ENCODE data around the gene THAP10. TPM values are rescaled to one million over a fixed set of nuclear protein-coding genes. Genes with fewer than 3 reads are reported as not detected.
A peak's percentile ranks its signal among the peaks of the same experiment; 100 is the strongest.

Gene THAP10
- total RNA-seq, 1 donor from 2014 or later: 1.7 TPM

DNA sequence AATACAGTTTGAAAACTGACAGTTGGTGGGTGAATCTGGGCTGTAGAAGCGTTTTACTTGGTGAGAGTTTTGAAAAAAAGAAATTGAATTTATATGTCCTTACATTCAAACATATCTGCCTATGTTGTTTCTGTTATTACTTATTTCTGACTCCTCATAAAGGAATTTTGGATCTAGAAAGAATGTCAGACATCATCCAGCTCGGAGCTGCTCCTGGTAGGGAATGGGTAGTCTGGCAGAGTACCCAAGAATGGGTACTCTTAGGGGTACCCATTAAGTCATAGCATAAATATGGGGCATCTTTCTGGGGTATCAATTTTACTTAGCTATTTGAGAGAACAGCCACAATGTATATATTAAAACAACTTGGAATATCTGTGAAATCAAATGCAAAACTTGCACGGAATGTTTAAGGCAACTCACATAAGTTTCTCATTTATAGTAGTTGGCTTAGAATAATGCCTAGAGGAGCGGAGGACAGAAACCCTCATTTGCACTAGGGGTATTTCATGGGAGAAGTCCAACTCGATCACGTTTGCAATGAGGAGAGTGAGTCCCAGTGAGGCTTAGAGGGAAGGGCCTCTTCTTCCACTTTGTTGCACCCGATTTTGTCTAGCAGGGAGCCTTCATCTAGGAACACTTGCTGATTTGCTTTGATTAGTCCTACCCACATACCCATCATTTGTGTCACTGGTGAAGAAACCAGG lies 35.9 kb downstream of the THAP10 start:
- H3K4me1 Mint-ChIP-seq (ENCODE audit: unreplicated experiment): peaks cover 64% of the 10 kb centered on the region
- TF ChIP-seq, protein P1, sequence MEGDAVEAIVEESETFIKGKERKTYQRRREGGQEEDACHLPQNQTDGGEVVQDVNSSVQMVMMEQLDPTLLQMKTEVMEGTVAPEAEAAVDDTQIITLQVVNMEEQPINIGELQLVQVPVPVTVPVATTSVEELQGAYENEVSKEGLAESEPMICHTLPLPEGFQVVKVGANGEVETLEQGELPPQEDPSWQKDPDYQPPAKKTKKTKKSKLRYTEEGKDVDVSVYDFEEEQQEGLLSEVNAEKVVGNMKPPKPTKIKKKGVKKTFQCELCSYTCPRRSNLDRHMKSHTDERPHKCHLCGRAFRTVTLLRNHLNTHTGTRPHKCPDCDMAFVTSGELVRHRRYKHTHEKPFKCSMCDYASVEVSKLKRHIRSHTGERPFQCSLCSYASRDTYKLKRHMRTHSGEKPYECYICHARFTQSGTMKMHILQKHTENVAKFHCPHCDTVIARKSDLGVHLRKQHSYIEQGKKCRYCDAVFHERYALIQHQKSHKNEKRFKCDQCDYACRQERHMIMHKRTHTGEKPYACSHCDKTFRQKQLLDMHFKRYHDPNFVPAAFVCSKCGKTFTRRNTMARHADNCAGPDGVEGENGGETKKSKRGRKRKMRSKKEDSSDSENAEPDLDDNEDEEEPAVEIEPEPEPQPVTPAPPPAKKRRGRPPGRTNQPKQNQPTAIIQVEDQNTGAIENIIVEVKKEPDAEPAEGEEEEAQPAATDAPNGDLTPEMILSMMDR (IDR thresholded peaks at IDR 0.05): no peak
- no peaks in the 10 kb centered on the region for H3K9me3 Mint-ChIP-seq (ENCODE audit: unreplicated experiment)
- DNase-seq (ENCODE audit: extremely low spot score, unreplicated experiment): no peak
- peaks cover 6% of the 10 kb centered on the region for H3K36me3 Mint-ChIP-seq (ENCODE audit: unreplicated experiment)
- peak overlapping the region; percentile 46 for H3K4me3 Mint-ChIP-seq (ENCODE audit: unreplicated experiment)
- peak overlapping the region; percentile 98 for H3K27ac Mint-ChIP-seq (ENCODE audit: unreplicated experiment)
- no peaks in the 10 kb centered on the region for H3K27me3 Mint-ChIP-seq (ENCODE audit: unreplicated experiment)

DNA sequence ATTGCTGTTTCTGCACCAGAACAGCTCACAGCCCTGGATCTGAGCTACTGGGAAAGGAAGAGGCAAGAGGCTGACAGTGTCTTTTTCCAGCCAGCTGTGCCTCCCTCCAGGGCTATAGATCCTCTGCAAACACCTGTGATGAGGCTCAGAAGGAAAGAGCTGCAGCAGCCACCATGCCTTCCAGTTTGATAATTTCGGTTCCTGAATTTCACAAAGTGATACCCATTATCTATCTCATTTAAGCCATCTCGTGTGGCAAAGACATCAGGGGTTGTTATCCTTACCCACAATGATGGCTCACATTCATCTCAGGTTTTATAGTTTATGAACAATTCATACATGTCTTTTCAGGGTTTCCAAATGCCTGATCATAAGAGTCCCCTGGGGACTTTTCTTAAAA lies 36.5 kb downstream of the THAP10 start:
- Mint-ChIP-seq H3K27me3 (ENCODE audit: unreplicated experiment) (no peaks in the 10 kb centered on the region), H3K4me3 (ENCODE audit: unreplicated experiment) (peak overlapping the region; percentile 46), H3K36me3 (ENCODE audit: unreplicated experiment) (peaks cover 11% of the 10 kb centered on the region), H3K27ac (ENCODE audit: unreplicated experiment) (peak overlapping the region; percentile 98), H3K9me3 (ENCODE audit: unreplicated experiment) (no peaks in the 10 kb centered on the region), H3K4me1 (ENCODE audit: unreplicated experiment) (peaks cover 68% of the 10 kb centered on the region)
- TF ChIP-seq, protein P1 (IDR thresholded peaks at IDR 0.05): no peak
- DNase-seq (ENCODE audit: extremely low spot score, unreplicated experiment): no peak

DNA sequence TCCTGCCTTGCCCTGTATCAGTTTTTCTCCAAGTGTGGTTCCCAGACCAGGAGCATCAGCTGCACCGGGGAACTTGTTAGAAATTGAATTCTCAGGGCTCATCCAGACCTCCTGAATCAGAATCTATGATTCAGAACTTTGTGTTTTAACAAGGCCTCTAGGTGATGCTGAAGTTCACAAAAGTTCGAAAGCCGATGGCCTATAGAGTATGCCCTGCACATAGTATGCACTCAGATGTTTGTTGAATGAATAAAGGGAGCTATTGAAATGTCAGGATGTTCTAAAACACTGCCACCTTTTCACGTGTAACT lies 37.6 kb downstream of the THAP10 start:
- peak overlapping the region; percentile 98 for H3K27ac Mint-ChIP-seq (ENCODE audit: unreplicated experiment)
- no peak for DNase-seq (ENCODE audit: extremely low spot score, unreplicated experiment)
- peak overlapping the region; percentile 88 for H3K4me3 Mint-ChIP-seq (ENCODE audit: unreplicated experiment)
- H3K36me3 Mint-ChIP-seq (ENCODE audit: unreplicated experiment): peaks cover 20% of the 10 kb centered on the region
- TF ChIP-seq, protein P1 (IDR thresholded peaks at IDR 0.05): peak; percentile 15
- H3K27me3 Mint-ChIP-seq (ENCODE audit: unreplicated experiment): no peaks in the 10 kb centered on the region
- no peaks in the 10 kb centered on the region for H3K9me3 Mint-ChIP-seq (ENCODE audit: unreplicated experiment)
- peaks cover 78% of the 10 kb centered on the region for H3K4me1 Mint-ChIP-seq (ENCODE audit: unreplicated experiment)

DNA sequence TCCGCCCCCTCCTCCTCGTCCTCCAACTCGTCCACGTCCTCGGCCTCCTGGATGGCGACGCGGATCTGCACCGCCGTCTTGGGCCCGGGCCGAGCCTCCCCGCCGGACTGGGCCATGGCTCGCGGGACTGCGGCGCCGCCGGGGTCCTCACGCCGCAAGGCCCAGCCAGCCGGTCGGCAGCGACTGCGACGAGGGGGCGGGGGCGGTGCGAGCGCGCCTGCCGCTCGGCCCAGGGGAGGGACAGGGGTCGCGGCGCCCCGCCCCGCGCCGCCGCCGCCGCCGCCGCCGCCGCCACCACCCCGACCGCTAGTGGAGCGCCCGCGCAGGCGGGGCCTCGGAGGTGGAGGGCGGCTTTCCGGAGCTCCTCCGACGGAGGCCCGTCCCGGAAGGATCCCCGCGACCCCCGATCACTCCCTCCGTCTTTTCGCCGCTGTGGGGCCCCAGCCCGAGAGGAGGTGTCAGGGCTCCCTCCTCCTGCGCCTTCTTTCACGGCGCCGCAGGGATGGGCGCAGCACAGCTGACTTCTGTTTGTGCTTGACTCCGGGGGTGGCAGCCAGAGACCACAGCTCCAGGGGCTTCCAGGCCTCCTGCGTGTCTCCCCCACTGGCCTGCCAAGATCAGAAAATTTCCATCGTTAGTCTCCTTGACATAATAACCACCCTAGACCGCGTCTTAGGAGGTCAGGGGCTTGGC lies 38.1 kb downstream of the THAP10 start, which contains the start of gene LARP6:
TSS of gene LARP6 (minus strand) at position 185 of the 693 bp plus-strand sequence. CDS start at position 116, 69 bp downstream.
- H3K4me3 Mint-ChIP-seq (ENCODE audit: unreplicated experiment): peak within 1 kb of the TSS; percentile 90
- peak within 1 kb of the TSS; percentile 98 for H3K27ac Mint-ChIP-seq (ENCODE audit: unreplicated experiment)
- no peaks in the 10 kb centered on the region for H3K27me3 Mint-ChIP-seq (ENCODE audit: unreplicated experiment)
- peak; percentile 90 for DNase-seq (ENCODE audit: extremely low spot score, unreplicated experiment)
- no peaks in the 10 kb centered on the region for H3K9me3 Mint-ChIP-seq (ENCODE audit: unreplicated experiment)
- peaks cover 23% of the 10 kb centered on the region for H3K36me3 Mint-ChIP-seq (ENCODE audit: unreplicated experiment)
- TF ChIP-seq, protein P1 (IDR thresholded peaks at IDR 0.05): no peak
- H3K4me1 Mint-ChIP-seq (ENCODE audit: unreplicated experiment): peaks cover 76% of the 10 kb centered on the region

DNA sequence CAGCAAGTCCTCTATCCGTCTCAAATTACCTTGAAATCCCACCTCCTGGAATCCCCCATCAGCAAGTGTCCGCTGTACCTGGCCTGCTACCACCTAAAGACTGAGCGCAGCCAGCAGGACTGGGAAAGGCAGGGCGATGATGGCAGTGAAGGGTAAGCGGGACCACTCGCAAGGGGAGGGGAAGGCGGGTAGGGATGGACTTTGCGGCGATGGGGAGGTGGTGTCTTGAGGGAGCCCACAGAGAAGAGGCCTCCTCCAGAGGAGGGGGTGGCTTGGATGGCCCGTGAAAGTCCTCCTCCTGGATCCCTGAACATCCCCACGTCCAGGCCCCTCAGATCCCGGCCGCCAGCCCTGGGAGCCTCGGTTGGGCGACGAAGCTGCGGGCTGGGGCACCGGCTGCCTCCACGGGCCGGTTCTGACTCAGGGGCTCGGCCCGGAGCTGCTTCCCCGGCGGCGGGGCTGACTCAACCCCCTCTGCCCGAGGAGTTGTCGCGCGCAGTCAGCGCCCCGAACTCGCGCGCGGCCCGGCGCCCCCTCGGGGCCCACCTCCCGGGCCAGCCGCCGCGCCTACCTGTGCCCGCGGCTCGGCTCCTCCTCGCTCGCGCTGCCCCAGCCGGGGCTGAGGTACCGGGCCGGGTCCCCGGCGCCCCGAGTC lies 38.8 kb downstream of the THAP10 start:
- Mint-ChIP-seq H3K36me3 (ENCODE audit: unreplicated experiment) (peaks cover 24% of the 10 kb centered on the region), H3K9me3 (ENCODE audit: unreplicated experiment) (no peaks in the 10 kb centered on the region), H3K4me1 (ENCODE audit: unreplicated experiment) (peaks cover 72% of the 10 kb centered on the region), H3K4me3 (ENCODE audit: unreplicated experiment) (peak overlapping the region; percentile 90), H3K27ac (ENCODE audit: unreplicated experiment) (peak overlapping the region; percentile 95), H3K27me3 (ENCODE audit: unreplicated experiment) (no peaks in the 10 kb centered on the region)
- TF ChIP-seq, protein P1 (IDR thresholded peaks at IDR 0.05): no peak
- DNase-seq (ENCODE audit: extremely low spot score, unreplicated experiment): no peak
